Parathyroid adenoma (tissue), 2 donors: ENCODE data around the gene MUC6.

Experiments
- H2AFZ ChIP-seq: fragments of 300-600 bp; sonication (generic); one replicate; pipeline ENCODE4 v1.7.0; 2017; ENCODE audit warnings: antibody characterized with exemption, mild to moderate bottlenecking
- H3K27ac ChIP-seq: fragments of 300-600 bp; sonication (generic); one replicate; pipeline ENCODE4 v1.7.0; 2017
- H3K27me3 ChIP-seq: fragments of 300-600 bp; sonication (generic); one replicate; pipeline ENCODE4 v1.7.0; 2017; ENCODE audit warnings: low read length; ENCODE audit not compliant: control insufficient read depth, insufficient read depth
- H3K36me3 ChIP-seq: fragments of 300-600 bp; sonication (generic); one replicate; pipeline ENCODE4 v1.7.0; 2017; ENCODE audit warnings: low read length; ENCODE audit not compliant: control insufficient read depth, insufficient read depth
- H3K4me1 ChIP-seq: fragments of 300-600 bp; sonication (generic); one replicate; pipeline ENCODE4 v1.7.0; 2017; ENCODE audit warnings: control low read depth
- H3K4me2 ChIP-seq: fragments of 300-600 bp; sonication (generic); one replicate; pipeline ENCODE4 v1.7.0; 2017; ENCODE audit warnings: low read length
- H3K4me3 ChIP-seq: fragments of 300-600 bp; sonication (generic); one replicate; pipeline ENCODE4 v1.7.0; 2017; ENCODE audit warnings: low read depth, low read length
- H3K79me2 ChIP-seq: fragments of 300-600 bp; sonication (generic); one replicate; pipeline ENCODE4 v1.7.0; 2017; ENCODE audit warnings: control low read depth
- H3K9ac ChIP-seq: fragments of 300-600 bp; sonication (generic); one replicate; pipeline ENCODE4 v1.7.0; 2017; ENCODE audit warnings: mild to moderate bottlenecking
- H3K9me3 ChIP-seq: fragments of 300-600 bp; sonication (generic); one replicate; pipeline ENCODE4 v1.7.0; 2017; ENCODE audit warnings: low read length; ENCODE audit not compliant: control insufficient read depth
- CTCF ChIP-seq: fragments of 300-600 bp; sonication (generic); IDR thresholded peaks from one replicate; pipeline ENCODE4 v1.7.0; 2017; ENCODE audit warnings: antibody characterized with exemption, mild to moderate bottlenecking
- donor health status: primary hyperparathyroidism.

MUC6 gene

GRCh38 chr11:993632-994167 is 42.8 kb downstream of the MUC6 start:
- Histone ChIP-seq H2AFZ (no peak overlapping the region), H3K27ac (no peak overlapping the region), H3K9me3 (no peaks in the 10 kb centered on the region), H3K4me1 (no peaks in the 10 kb centered on the region), H3K4me3 (no peak overlapping the region), H3K79me2 (peaks cover 9% of the 10 kb centered on the region), H3K36me3 (no peaks in the 10 kb centered on the region), H3K4me2 (no peak overlapping the region), H3K9ac (no peak overlapping the region), H3K27me3 (no peaks in the 10 kb centered on the region)
- no peak for TF ChIP-seq CTCF

DNA sequence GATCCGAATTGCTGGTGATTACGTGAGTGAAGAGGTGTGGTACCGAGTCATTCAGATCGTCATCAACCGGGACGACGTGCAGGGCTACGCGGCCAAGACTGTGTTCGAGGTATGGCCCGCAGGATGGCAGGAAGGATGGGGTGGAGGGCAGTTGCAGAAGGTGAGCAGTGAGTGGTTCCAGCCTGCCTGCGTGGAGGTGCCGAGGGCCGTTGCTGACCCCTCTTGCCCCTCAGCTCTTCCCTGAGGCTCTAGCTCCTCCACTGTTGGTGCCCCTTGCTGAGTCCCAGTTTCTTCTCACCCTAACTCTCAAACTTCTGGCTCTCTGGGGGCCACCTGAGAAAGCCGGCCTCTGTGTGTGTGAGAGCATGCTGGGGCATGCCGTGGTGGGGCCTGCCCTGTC is 43.9 kb downstream of the MUC6 start:
- H3K79me2 ChIP-seq, result peaks cover 9% of the 10 kb centered on the region
- H3K27me3 ChIP-seq, result no peaks in the 10 kb centered on the region
- no peaks in the 10 kb centered on the region for H3K36me3 ChIP-seq
- H3K9me3 ChIP-seq, result no peaks in the 10 kb centered on the region
- no peaks in the 10 kb centered on the region for H3K4me1 ChIP-seq
- no peak overlapping the region for H3K4me2 ChIP-seq
- H3K27ac ChIP-seq, result no peak overlapping the region
- no peak for TF ChIP-seq CTCF
- no peak overlapping the region for H2AFZ ChIP-seq
- H3K4me3 ChIP-seq, result no peak overlapping the region
- no peak overlapping the region for H3K9ac ChIP-seq

- H3K4me1 ChIP-seq, result no peaks in the 10 kb centered on the region
- no peak overlapping the region for H3K9ac ChIP-seq
- no peak for TF ChIP-seq CTCF
- H3K4me3 ChIP-seq, result no peak overlapping the region
- H3K27ac ChIP-seq, result no peak overlapping the region
- no peak overlapping the region for H2AFZ ChIP-seq
- H3K27me3 ChIP-seq, result no peaks in the 10 kb centered on the region
- peaks cover 9% of the 10 kb centered on the region for H3K79me2 ChIP-seq
- H3K36me3 ChIP-seq, result no peaks in the 10 kb centered on the region
- H3K9me3 ChIP-seq, result no peaks in the 10 kb centered on the region
- H3K4me2 ChIP-seq, result no peak overlapping the region
Observed at GRCh38 chr11:991711-992307, 44.7 kb downstream of the MUC6 start.

DNA sequence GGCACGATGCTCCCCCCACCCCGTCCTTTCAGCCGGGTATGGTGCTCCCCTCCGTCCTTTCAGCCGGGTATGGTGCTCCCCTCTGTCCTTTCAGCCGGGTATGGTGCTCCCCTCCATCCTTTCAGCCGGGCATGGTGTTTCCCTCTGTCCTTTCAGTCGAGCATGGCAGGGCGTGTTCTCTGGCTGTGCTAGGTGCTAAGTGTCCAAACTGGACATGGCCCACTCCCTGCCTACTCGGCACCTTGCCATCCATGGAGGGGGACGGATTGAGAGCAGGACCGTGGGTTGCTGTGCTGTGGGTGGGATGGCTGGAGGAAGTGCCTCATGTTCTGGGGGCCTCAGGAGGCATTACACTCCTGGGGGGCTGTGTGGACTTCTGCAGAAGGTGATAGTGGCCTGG is 45.5 kb downstream of the MUC6 start:
- H3K27me3 ChIP-seq, result no peaks in the 10 kb centered on the region
- TF ChIP-seq CTCF, result no peak
- no peak overlapping the region for H3K9ac ChIP-seq
- no peaks in the 10 kb centered on the region for H3K36me3 ChIP-seq
- no peaks in the 10 kb centered on the region for H3K4me1 ChIP-seq
- no peaks in the 10 kb centered on the region for H3K9me3 ChIP-seq
- peaks cover 9% of the 10 kb centered on the region for H3K79me2 ChIP-seq
- H2AFZ ChIP-seq, result no peak overlapping the region
- no peak overlapping the region for H3K4me2 ChIP-seq
- H3K4me3 ChIP-seq, result no peak overlapping the region
- H3K27ac ChIP-seq, result no peak overlapping the region

GRCh38 chr11:990101-990500 is 46.4 kb downstream of the MUC6 start:
- Histone ChIP-seq H3K27ac (no peak overlapping the region), H3K79me2 (peaks cover 9% of the 10 kb centered on the region), H3K4me3 (no peak overlapping the region), H3K9me3 (no peaks in the 10 kb centered on the region), H2AFZ (no peak overlapping the region), H3K4me1 (no peaks in the 10 kb centered on the region), H3K9ac (no peak overlapping the region), H3K4me2 (no peak overlapping the region), H3K36me3 (no peaks in the 10 kb centered on the region), H3K27me3 (no peaks in the 10 kb centered on the region)
- no peak for TF ChIP-seq CTCF
